GM21723 (cell line): ENCODE data around the gene HHIPL1.

Experiments
- ATAC-seq: cut with Tn5 transposase; IDR thresholded peaks from one replicate; pipeline ENCODE4 v1.9.1; 2021; ENCODE audit warnings: mild to moderate bottlenecking, moderate library complexity; ENCODE audit not compliant: unreplicated experiment

HHIPL1 gene

GRCh38 chr14:99707420-99707819, 62.5 kb downstream of the HHIPL1 start:
- no peak for ATAC-seq

- no peak for ATAC-seq
These were observed 63.0 kb downstream of the HHIPL1 start for GRCh38 chr14:99707921-99708320.

GRCh38 chr14:99708449-99708848, 63.5 kb downstream of the HHIPL1 start:
- no peak for ATAC-seq

- no peak for ATAC-seq
These were observed 69.0 kb downstream of the HHIPL1 start for GRCh38 chr14:99713972-99714371.

- ATAC-seq: no peak
These were observed 70.5 kb downstream of the HHIPL1 start for GRCh38 chr14:99715266-99716000.

- ATAC-seq: no peak
These were observed 71.3 kb downstream of the HHIPL1 start for GRCh38 chr14:99716091-99716849.

GRCh38 chr14:99716850-99717681, 72.1 kb downstream of the HHIPL1 start:
- ATAC-seq: no peak

GRCh38 chr14:99717682-99718013, 72.7 kb downstream of the HHIPL1 start:
- no peak for ATAC-seq

GRCh38 chr14:99718031-99718810, 73.3 kb downstream of the HHIPL1 start:
- ATAC-seq: peak; percentile 95

- ATAC-seq: peak; percentile 65
These were observed 73.9 kb downstream of the HHIPL1 start for GRCh38 chr14:99718811-99719192.

GRCh38 chr14:99720941-99721791, 76.2 kb downstream of the HHIPL1 start:
- ATAC-seq: no peak

- ATAC-seq: no peak
These were observed 77.0 kb downstream of the HHIPL1 start for GRCh38 chr14:99721792-99722516.

- ATAC-seq: no peak
These were observed 77.8 kb downstream of the HHIPL1 start for GRCh38 chr14:99722741-99723140.

GRCh38 chr14:99724196-99724891, 79.4 kb downstream of the HHIPL1 start:
- no peak for ATAC-seq

GRCh38 chr14:99724939-99725773, 80.2 kb downstream of the HHIPL1 start:
- ATAC-seq: no peak

- ATAC-seq: no peak
These were observed 81.0 kb downstream of the HHIPL1 start for GRCh38 chr14:99725774-99726537.

GRCh38 chr14:99726538-99727095, 81.7 kb downstream of the HHIPL1 start:
- ATAC-seq: no peak
